ENCODE results near the gene TNS1.

The TNS1 gene

GRCh38 chr2:217886720-217887309 lies 116.0 kb downstream of the TNS1 start:
- H3K4me3 Mint-ChIP-seq, result no peak overlapping the region
- H3K27ac Mint-ChIP-seq, result no peak overlapping the region
- peaks cover 6% of the 10 kb centered on the region for H3K27me3 Mint-ChIP-seq
- no peaks in the 10 kb centered on the region for H3K36me3 Mint-ChIP-seq
- ATAC-seq, result peak; percentile 61
- H3K9me3 Mint-ChIP-seq, result peaks cover 3% of the 10 kb centered on the region
- H3K4me1 Mint-ChIP-seq, result peaks cover 20% of the 10 kb centered on the region

GRCh38 chr2:217886091-217886490 lies 116.7 kb downstream of the TNS1 start:
- Mint-ChIP-seq H3K36me3 (no peaks in the 10 kb centered on the region), H3K4me1 (peaks cover 20% of the 10 kb centered on the region), H3K27me3 (no peaks in the 10 kb centered on the region), H3K9me3 (peaks cover 3% of the 10 kb centered on the region), H3K27ac (no peak overlapping the region), H3K4me3 (no peak overlapping the region)
- no peak for ATAC-seq

GRCh38 chr2:217884985-217885384 lies 117.8 kb downstream of the TNS1 start:
- H3K4me3 Mint-ChIP-seq, result no peak overlapping the region
- H3K9me3 Mint-ChIP-seq, result peaks cover 3% of the 10 kb centered on the region
- H3K4me1 Mint-ChIP-seq, result peaks cover 20% of the 10 kb centered on the region
- H3K27ac Mint-ChIP-seq, result no peak overlapping the region
- no peak for ATAC-seq
- no peaks in the 10 kb centered on the region for H3K36me3 Mint-ChIP-seq
- H3K27me3 Mint-ChIP-seq, result no peaks in the 10 kb centered on the region

GRCh38 chr2:217880891-217881290 lies 121.9 kb downstream of the TNS1 start:
- no peaks in the 10 kb centered on the region for H3K36me3 Mint-ChIP-seq
- H3K4me1 Mint-ChIP-seq, result peaks cover 8% of the 10 kb centered on the region
- H3K27me3 Mint-ChIP-seq, result no peaks in the 10 kb centered on the region
- no peak overlapping the region for H3K27ac Mint-ChIP-seq
- no peak overlapping the region for H3K4me3 Mint-ChIP-seq
- ATAC-seq, result no peak
- H3K9me3 Mint-ChIP-seq, result peaks cover 3% of the 10 kb centered on the region

- ATAC-seq, result no peak
- Mint-ChIP-seq H3K4me3 (no peak overlapping the region), H3K27me3 (no peaks in the 10 kb centered on the region), H3K9me3 (peaks cover 3% of the 10 kb centered on the region), H3K4me1 (peaks cover 3% of the 10 kb centered on the region), H3K27ac (no peak overlapping the region), H3K36me3 (no peaks in the 10 kb centered on the region)
These were observed 122.4 kb downstream of the TNS1 start for GRCh38 chr2:217880287-217880889.

GRCh38 chr2:217878915-217879590 lies 123.7 kb downstream of the TNS1 start:
- Mint-ChIP-seq H3K9me3 (peaks cover 1% of the 10 kb centered on the region), H3K27me3 (no peaks in the 10 kb centered on the region), H3K4me3 (no peak overlapping the region), H3K27ac (no peak overlapping the region), H3K36me3 (no peaks in the 10 kb centered on the region), H3K4me1 (no peaks in the 10 kb centered on the region)
- ATAC-seq, result no peak

- no peak for ATAC-seq
- no peaks in the 10 kb centered on the region for H3K9me3 Mint-ChIP-seq
- no peak overlapping the region for H3K27ac Mint-ChIP-seq
- H3K36me3 Mint-ChIP-seq, result no peaks in the 10 kb centered on the region
- H3K4me1 Mint-ChIP-seq, result no peaks in the 10 kb centered on the region
- H3K27me3 Mint-ChIP-seq, result no peaks in the 10 kb centered on the region
- H3K4me3 Mint-ChIP-seq, result no peak overlapping the region
These were observed 124.9 kb downstream of the TNS1 start for GRCh38 chr2:217877866-217878265.

- Mint-ChIP-seq H3K4me1 (no peaks in the 10 kb centered on the region), H3K4me3 (no peak overlapping the region), H3K27me3 (peaks cover 6% of the 10 kb centered on the region), H3K36me3 (no peaks in the 10 kb centered on the region), H3K9me3 (no peaks in the 10 kb centered on the region), H3K27ac (no peak overlapping the region)
- no peak for ATAC-seq
These were observed 126.6 kb downstream of the TNS1 start for GRCh38 chr2:217876253-217876570.

GRCh38 chr2:217875556-217876252 lies 127.1 kb downstream of the TNS1 start:
- no peaks in the 10 kb centered on the region for H3K36me3 Mint-ChIP-seq
- peaks cover 8% of the 10 kb centered on the region for H3K27me3 Mint-ChIP-seq
- no peak overlapping the region for H3K27ac Mint-ChIP-seq
- H3K4me1 Mint-ChIP-seq, result no peaks in the 10 kb centered on the region
- ATAC-seq, result no peak
- H3K4me3 Mint-ChIP-seq, result no peak overlapping the region
- H3K9me3 Mint-ChIP-seq, result no peaks in the 10 kb centered on the region

GRCh38 chr2:217875138-217875537 lies 127.7 kb downstream of the TNS1 start:
- ATAC-seq, result no peak
- no peaks in the 10 kb centered on the region for H3K36me3 Mint-ChIP-seq
- no peak overlapping the region for H3K4me3 Mint-ChIP-seq
- H3K4me1 Mint-ChIP-seq, result no peaks in the 10 kb centered on the region
- H3K27ac Mint-ChIP-seq, result no peak overlapping the region
- H3K27me3 Mint-ChIP-seq, result peaks cover 8% of the 10 kb centered on the region
- H3K9me3 Mint-ChIP-seq, result no peaks in the 10 kb centered on the region

GRCh38 chr2:217873371-217873770 lies 129.4 kb downstream of the TNS1 start:
- H3K27ac Mint-ChIP-seq, result no peak overlapping the region
- H3K4me3 Mint-ChIP-seq, result no peak overlapping the region
- ATAC-seq, result no peak
- H3K9me3 Mint-ChIP-seq, result no peaks in the 10 kb centered on the region
- no peaks in the 10 kb centered on the region for H3K36me3 Mint-ChIP-seq
- peaks cover 8% of the 10 kb centered on the region for H3K27me3 Mint-ChIP-seq
- peaks cover 6% of the 10 kb centered on the region for H3K4me1 Mint-ChIP-seq

GRCh38 chr2:217872319-217872718 lies 130.5 kb downstream of the TNS1 start:
- ATAC-seq, result no peak
- H3K36me3 Mint-ChIP-seq, result no peaks in the 10 kb centered on the region
- no peaks in the 10 kb centered on the region for H3K9me3 Mint-ChIP-seq
- H3K27ac Mint-ChIP-seq, result no peak overlapping the region
- peaks cover 8% of the 10 kb centered on the region for H3K27me3 Mint-ChIP-seq
- H3K4me3 Mint-ChIP-seq, result no peak overlapping the region
- H3K4me1 Mint-ChIP-seq, result peaks cover 14% of the 10 kb centered on the region

GRCh38 chr2:217870528-217871011 lies 132.2 kb downstream of the TNS1 start:
- H3K27me3 Mint-ChIP-seq, result peaks cover 8% of the 10 kb centered on the region
- no peaks in the 10 kb centered on the region for H3K36me3 Mint-ChIP-seq
- H3K27ac Mint-ChIP-seq, result no peak overlapping the region
- no peak for ATAC-seq
- H3K4me3 Mint-ChIP-seq, result no peak overlapping the region
- no peaks in the 10 kb centered on the region for H3K9me3 Mint-ChIP-seq
- H3K4me1 Mint-ChIP-seq, result peaks cover 24% of the 10 kb centered on the region

- ATAC-seq, result no peak
- Mint-ChIP-seq H3K9me3 (no peaks in the 10 kb centered on the region), H3K36me3 (no peaks in the 10 kb centered on the region), H3K27ac (no peak overlapping the region), H3K27me3 (peaks cover 8% of the 10 kb centered on the region), H3K4me3 (no peak overlapping the region), H3K4me1 (peaks cover 40% of the 10 kb centered on the region)
These were observed 133.9 kb downstream of the TNS1 start for GRCh38 chr2:217868911-217869334.

GRCh38 chr2:217868265-217868892 lies 134.4 kb downstream of the TNS1 start:
- peaks cover 46% of the 10 kb centered on the region for H3K4me1 Mint-ChIP-seq
- H3K27ac Mint-ChIP-seq, result no peak overlapping the region
- no peaks in the 10 kb centered on the region for H3K36me3 Mint-ChIP-seq
- H3K4me3 Mint-ChIP-seq, result no peak overlapping the region
- peaks cover 8% of the 10 kb centered on the region for H3K27me3 Mint-ChIP-seq
- ATAC-seq, result no peak
- no peaks in the 10 kb centered on the region for H3K9me3 Mint-ChIP-seq
